GM12878 (cell line): ENCODE data around the gene ADH6.

Experiments
- SIN3A ChIP-seq: IDR thresholded peaks from 2 replicates; pipeline ENCODE4 v1.6.1; 2012; ENCODE audit warnings: low read depth, low read length, improper control_type of control experiment
- TAF1 ChIP-seq: IDR thresholded peaks from 2 replicates; pipeline ENCODE4 v1.6.1; 2011; ENCODE audit warnings: mild to moderate bottlenecking, low read depth, low read length, borderline replicate concordance

- TF ChIP-seq SIN3A (no peak), TAF1 (no peak)
Measured at GRCh38 chr4:99264927-99265326, 45.9 kb upstream of the ADH6 start.
